A549 (cell line): Measurements from ENCODE around the gene VAV3. TPM values are rescaled to one million over a fixed set of nuclear protein-coding genes. Genes with fewer than 3 reads are reported as not detected.

Experiments used
- ATAC-seq, 2 experiments: fragments of 200-7000 bp in 1 of 2; fragments of >200 bp in 1 of 2; cut with Nextera tagmentation in 1 of 2; cut with Tn5 transposase in 1 of 2; 3 replicates each; pipeline versions ENCODE4 v1.8.0 to v1.9.1; 2018 to 2020; ENCODE audit warnings: mild to moderate bottlenecking in 1 of 2, moderate library complexity in 1 of 2
- CTCF ChIA-PET: fragments of 300-600 bp; sonication (Branson Sonifier 250); formaldehyde crosslinking; extraction: SDS; loops from one replicate; lab custom pipeline; 2021; ENCODE audit warnings: antibody characterized with exemption, inconsistent platforms; lab: Yijun Ruan, JAX
- POLR2A ChIA-PET: fragments of 350-600 bp; formaldehyde crosslinking; extraction: SDS; loops from one replicate; lab custom pipeline; 2021; ENCODE audit warnings: antibody characterized with exemption, inconsistent platforms; lab: Yijun Ruan, JAX
- DNase-seq, 2 experiments: peaks; one replicate each; pipeline versions ENCODE4 v3.0.0 to v3.0.0-alpha.2; 2011 to 2016; ENCODE audit warnings: low read depth in 1 of 2, low spot score in 1 of 2
- FAIRE-seq: peaks from 2 replicates; lab custom pipeline; 2011; peaks lifted over from hg19 to GRCh38; lab: Jason Lieb, UNC
- H3K27ac ChIP-seq, 2 experiments: fragments of >200 bp; sonication (Bioruptor Twin); formaldehyde crosslinking; 3 replicates each; pipeline ENCODE4 v1.5.1; 2016 to 2017
- H3K4me1 ChIP-seq: fragments of >200 bp; sonication (Bioruptor Twin); formaldehyde crosslinking; 3 replicates; pipeline ENCODE4 v1.6.1; 2016
- H3K4me2 ChIP-seq: fragments of >200 bp; sonication (Bioruptor Twin); formaldehyde crosslinking; 3 replicates; pipeline ENCODE4 v1.6.1; 2016
- H3K4me3 ChIP-seq: fragments of >200 bp; sonication (Bioruptor Twin); formaldehyde crosslinking; 3 replicates; pipeline ENCODE4 v1.5.1; 2016
- H3K9me3 ChIP-seq: fragments of >200 bp; sonication (Bioruptor Twin); formaldehyde crosslinking; 3 replicates; pipeline ENCODE4 v1.6.1; 2016
- CBX8 ChIP-seq: fragments of 200-600 bp; sonication (generic); IDR thresholded peaks from 2 replicates; pipeline ENCODE4 v1.6.1; 2016
- EHF ChIP-seq: fragments of 250-450 bp; sonication (Bioruptor Pico); IDR thresholded peaks from 2 replicates; pipeline ENCODE4 v1.5.0; 2020; ENCODE audit warnings: mild to moderate bottlenecking
- EP300 ChIP-seq, 2 experiments: fragments of >200 bp; sonication (Bioruptor Twin); formaldehyde crosslinking; IDR thresholded peaks; 2 replicates in 1 of 2; 3 replicates in 1 of 2; pipeline ENCODE4 v1.6.1; 2016 to 2017
- ESRRA ChIP-seq: fragments of 150-350 bp; IDR thresholded peaks from 2 replicates; pipeline ENCODE4 v1.6.1; 2014; ENCODE audit warnings: mild to moderate bottlenecking, low read length, borderline replicate concordance
- FOXS1 ChIP-seq: fragments of 250-450 bp; sonication (Bioruptor Pico); IDR thresholded peaks from 2 replicates; pipeline ENCODE4 v1.5.0; 2020; ENCODE audit warnings: mild to moderate bottlenecking, moderate library complexity
- GATA3 ChIP-seq: IDR thresholded peaks from 2 replicates; pipeline ENCODE4 v1.6.1; 2012; ENCODE audit warnings: borderline replicate concordance
- HOXB13 ChIP-seq: fragments of 250-450 bp; sonication (Bioruptor Pico); IDR thresholded peaks from 2 replicates; pipeline ENCODE4 v1.5.0; 2020; ENCODE audit warnings: low read depth, mild to moderate bottlenecking, moderate library complexity
- HOXB5 ChIP-seq: fragments of 250-450 bp; sonication (Bioruptor Pico); IDR thresholded peaks from 2 replicates; pipeline ENCODE4 v1.5.0; 2020; ENCODE audit warnings: mild to moderate bottlenecking, moderate library complexity
- KDM1A ChIP-seq: fragments of 200-600 bp; sonication (generic); IDR thresholded peaks from 2 replicates; pipeline ENCODE4 v1.6.1; 2016; ENCODE audit warnings: low read depth, mild to moderate bottlenecking
- KDM5A ChIP-seq: fragments of 200-600 bp; sonication (generic); IDR thresholded peaks from 2 replicates; pipeline ENCODE4 v1.6.1; 2016; ENCODE audit warnings: antibody characterized with exemption, mild to moderate bottlenecking
- NFE2L2 ChIP-seq: fragments of 150-350 bp; conservative IDR thresholded peaks from 2 replicates; pipeline ENCODE4 v1.6.1; 2014; ENCODE audit warnings: low read length
- NPAS2 ChIP-seq: fragments of 250-450 bp; sonication (Bioruptor Pico); IDR thresholded peaks from 2 replicates; pipeline ENCODE4 v1.8.0; 2022; ENCODE audit warnings: mild to moderate bottlenecking, moderate library complexity, borderline replicate concordance
- POLR2AphosphoS2 ChIP-seq: conservative IDR thresholded peaks from 2 replicates; pipeline ENCODE4 v1.6.1; 2012; ENCODE audit warnings: low read length, improper control_type of control experiment, inconsistent platforms
- RARB ChIP-seq: fragments of 250-450 bp; sonication (Bioruptor Pico); IDR thresholded peaks from 2 replicates; pipeline ENCODE4 v1.8.0; 2021; ENCODE audit warnings: mild to moderate bottlenecking, moderate library complexity
- RCOR1 ChIP-seq: fragments of 150-350 bp; IDR thresholded peaks from 2 replicates; pipeline ENCODE4 v1.6.1; 2014; ENCODE audit warnings: antibody characterized with exemption, low read length, low read depth
- RFX5 ChIP-seq: fragments of 450-650 bp; IDR thresholded peaks from 2 replicates; pipeline ENCODE4 v1.7.1; 2014; ENCODE audit warnings: antibody characterized with exemption, mild to moderate bottlenecking, moderate library complexity
- SREBF2 ChIP-seq: fragments of 450-650 bp; IDR thresholded peaks from 2 replicates; pipeline ENCODE4 v1.6.1; 2014; ENCODE audit warnings: mild to moderate bottlenecking, moderate library complexity
- ZSCAN20 ChIP-seq: fragments of 250-450 bp; sonication (Bioruptor Pico); IDR thresholded peaks from 2 replicates; pipeline ENCODE4 v1.8.0; 2022; ENCODE audit warnings: mild to moderate bottlenecking, moderate library complexity
- WGBS: methylation state at CpG from one replicate; pipeline ENCODE4 v1.1.6; 2017; ENCODE audit errors: missing lambda C conversion rate; 5-methylcytosine and 5-hydroxymethylcytosine counted together
- polyA plus RNA-seq, 4 experiments: library from polyadenylated mRNA; depleted of rRNA in 3 of 4; stranded (reverse); fragments of >200 nt; fragmentation: RNase III in 1 of 4; extraction: RNeasy Plus Mini Kit Qiagen cat#74134 plus additional on column Dnase treatment in 1 of 4; gene quantifications; 2 replicates in 3 of 4; 3 replicates in 1 of 4; pipeline ENCODE4 v1.2.3, GENCODE V29; 2011 to 2017
- TF ChIP-seq, protein P1 (sequence below): fragments of >200 bp; sonication (Bioruptor Twin); formaldehyde crosslinking; IDR thresholded peaks from 3 replicates; pipeline ENCODE4 v1.6.1; 2016
- TF ChIP-seq, protein P2 (sequence below): fragments of 250-450 bp; sonication (Bioruptor Pico); IDR thresholded peaks from 2 replicates; pipeline ENCODE4 v1.5.0; 2021; ENCODE audit warnings: mild to moderate bottlenecking, moderate library complexity, borderline replicate concordance
- TF ChIP-seq, protein P3 (sequence below): fragments of 250-450 bp; sonication (Bioruptor Pico); IDR thresholded peaks from 2 replicates; pipeline ENCODE4 v1.5.0; 2020; ENCODE audit warnings: low read depth, mild to moderate bottlenecking, moderate library complexity
- TF ChIP-seq, protein P4 (sequence below): IDR thresholded peaks from 2 replicates; pipeline ENCODE4 v1.6.1; 2012; ENCODE audit warnings: low read depth, borderline replicate concordance

Gene VAV3
- polyA plus RNA-seq, 2 of the 4 experiments (the other 2 are of a cell fraction), result 12.8 to 22.7 TPM

DNA sequence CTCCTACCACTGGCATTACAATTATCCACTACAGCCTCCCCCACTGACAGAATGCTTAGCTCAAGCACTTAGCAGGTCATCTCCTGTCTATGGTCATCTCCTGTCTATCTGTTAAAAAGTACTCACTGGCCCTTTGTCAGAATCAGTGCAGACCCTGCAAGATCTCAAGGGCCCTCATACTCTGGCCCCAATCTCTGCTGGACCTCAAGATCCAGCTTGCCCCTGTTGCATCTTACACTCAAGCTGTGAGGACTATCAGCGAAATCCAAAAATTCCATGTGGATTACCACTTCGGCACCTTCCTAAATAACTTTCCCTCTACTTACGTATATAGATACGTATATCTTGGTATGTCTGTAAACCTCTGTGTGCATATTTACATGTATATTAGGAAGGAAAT is 101.6 kb downstream of the VAV3 start:
- H3K4me3 ChIP-seq, result no peak overlapping the region
- ChIA-PET CTCF (no interaction called here), POLR2A (no interaction called here)
- no peak for FAIRE-seq
- no peak for DNase-seq
- no peak for TF ChIP-seq EP300 (IDR thresholded peaks at IDR 0.05)
- TF ChIP-seq NPAS2 (CRISPR knock-in tag), result no peak
- TF ChIP-seq ZSCAN20 (CRISPR knock-in tag), result no peak
- no peak for TF ChIP-seq RFX5
- no peak for TF ChIP-seq KDM1A
- TF ChIP-seq, protein P1, sequence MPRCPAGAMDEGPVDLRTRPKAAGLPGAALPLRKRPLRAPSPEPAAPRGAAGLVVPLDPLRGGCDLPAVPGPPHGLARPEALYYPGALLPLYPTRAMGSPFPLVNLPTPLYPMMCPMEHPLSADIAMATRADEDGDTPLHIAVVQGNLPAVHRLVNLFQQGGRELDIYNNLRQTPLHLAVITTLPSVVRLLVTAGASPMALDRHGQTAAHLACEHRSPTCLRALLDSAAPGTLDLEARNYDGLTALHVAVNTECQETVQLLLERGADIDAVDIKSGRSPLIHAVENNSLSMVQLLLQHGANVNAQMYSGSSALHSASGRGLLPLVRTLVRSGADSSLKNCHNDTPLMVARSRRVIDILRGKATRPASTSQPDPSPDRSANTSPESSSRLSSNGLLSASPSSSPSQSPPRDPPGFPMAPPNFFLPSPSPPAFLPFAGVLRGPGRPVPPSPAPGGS, result no peak
- TF ChIP-seq, protein P2, sequence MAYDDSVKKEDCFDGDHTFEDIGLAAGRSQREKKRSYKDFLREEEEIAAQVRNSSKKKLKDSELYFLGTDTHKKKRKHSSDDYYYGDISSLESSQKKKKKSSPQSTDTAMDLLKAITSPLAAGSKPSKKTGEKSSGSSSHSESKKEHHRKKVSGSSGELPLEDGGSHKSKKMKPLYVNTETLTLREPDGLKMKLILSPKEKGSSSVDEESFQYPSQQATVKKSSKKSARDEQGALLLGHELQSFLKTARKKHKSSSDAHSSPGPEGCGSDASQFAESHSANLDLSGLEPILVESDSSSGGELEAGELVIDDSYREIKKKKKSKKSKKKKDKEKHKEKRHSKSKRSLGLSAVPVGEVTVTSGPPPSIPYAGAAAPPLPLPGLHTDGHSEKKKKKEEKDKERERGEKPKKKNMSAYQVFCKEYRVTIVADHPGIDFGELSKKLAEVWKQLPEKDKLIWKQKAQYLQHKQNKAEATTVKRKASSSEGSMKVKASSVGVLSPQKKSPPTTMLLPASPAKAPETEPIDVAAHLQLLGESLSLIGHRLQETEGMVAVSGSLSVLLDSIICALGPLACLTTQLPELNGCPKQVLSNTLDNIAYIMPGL (CRISPR knock-in tag), result no peak
- TF ChIP-seq EHF (CRISPR knock-in tag), result no peak
- TF ChIP-seq KDM5A, result no peak
- TF ChIP-seq, all 56 proteins: peak for 0
- Histone ChIP-seq H3K4me1 (no peaks in the 10 kb centered on the region), H3K9me3 (no peaks in the 10 kb centered on the region), H3K27ac (no peak overlapping the region), H3K4me2 (no peak overlapping the region)
- 54% methylated on average over 4 of the region's 4 CpGs for WGBS
- no peak for ATAC-seq

DNA sequence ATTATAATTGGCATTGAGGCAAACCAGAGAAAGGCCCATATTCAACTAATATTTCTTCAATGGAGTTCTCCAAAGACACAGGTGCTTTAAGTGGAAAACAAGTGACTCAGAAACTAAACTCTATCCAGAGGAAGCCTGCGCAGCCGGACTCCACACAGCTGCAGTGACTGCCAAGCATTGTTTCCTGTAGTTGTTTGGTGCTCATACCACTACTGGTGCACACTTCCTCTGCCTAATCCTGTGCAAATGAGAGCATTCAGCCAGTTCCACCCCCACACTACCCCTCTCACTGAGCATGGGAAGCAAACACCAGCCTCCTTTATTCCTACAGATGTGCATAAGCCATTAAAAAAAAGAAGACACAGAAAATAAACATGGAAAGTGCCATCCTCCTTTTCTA is 102.9 kb downstream of the VAV3 start:
- Histone ChIP-seq H3K4me2 (no peak overlapping the region), H3K4me3 (no peak overlapping the region), H3K27ac (no peak overlapping the region), H3K9me3 (no peaks in the 10 kb centered on the region), H3K4me1 (no peaks in the 10 kb centered on the region)
- DNase-seq (no peak), ATAC-seq (no peak), FAIRE-seq (no peak)
- TF ChIP-seq RCOR1 (no peak), POLR2AphosphoS2 (no peak), KDM1A (no peak), RARB (CRISPR knock-in tag) (no peak), FOXS1 (no peak), HOXB13 (CRISPR knock-in tag) (no peak), HOXB5 (CRISPR knock-in tag) (no peak), CBX8 (no peak)
- WGBS, result 30% methylated on average over 2 of the region's 2 CpGs
- ChIA-PET CTCF (no interaction called here), POLR2A (no interaction called here)

DNA sequence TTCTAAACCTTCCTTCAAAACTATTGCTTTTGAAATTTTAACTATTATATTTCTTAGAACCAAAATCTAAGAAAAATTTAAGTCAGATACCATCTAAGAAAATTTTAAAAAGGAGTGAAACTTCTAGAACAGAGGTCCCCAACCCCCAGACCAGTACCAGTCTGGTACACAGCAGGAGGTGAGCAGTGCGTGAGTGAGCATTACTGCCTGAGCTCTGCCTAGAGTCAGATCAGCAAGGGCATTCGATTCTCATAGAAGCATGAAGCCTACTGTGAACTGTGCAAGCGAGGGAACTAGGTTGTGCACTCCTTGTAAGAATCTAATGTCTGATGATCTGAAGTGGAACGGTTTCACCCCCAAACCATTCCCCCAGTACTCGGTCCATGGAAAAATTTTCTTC is 106.7 kb downstream of the VAV3 start:
- TF ChIP-seq HOXB5 (CRISPR knock-in tag) (no peak), GATA3 (no peak), NFE2L2 (no peak), SREBF2 (no peak), RCOR1 (no peak), RARB (CRISPR knock-in tag) (no peak), KDM5A (no peak), ESRRA (no peak), KDM1A (no peak)
- TF ChIP-seq, protein P3, sequence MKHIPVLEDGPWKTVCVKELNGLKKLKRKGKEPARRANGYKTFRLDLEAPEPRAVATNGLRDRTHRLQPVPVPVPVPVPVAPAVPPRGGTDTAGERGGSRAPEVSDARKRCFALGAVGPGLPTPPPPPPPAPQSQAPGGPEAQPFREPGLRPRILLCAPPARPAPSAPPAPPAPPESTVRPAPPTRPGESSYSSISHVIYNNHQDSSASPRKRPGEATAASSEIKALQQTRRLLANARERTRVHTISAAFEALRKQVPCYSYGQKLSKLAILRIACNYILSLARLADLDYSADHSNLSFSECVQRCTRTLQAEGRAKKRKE (CRISPR knock-in tag), result no peak
- TF ChIP-seq, protein P4, sequence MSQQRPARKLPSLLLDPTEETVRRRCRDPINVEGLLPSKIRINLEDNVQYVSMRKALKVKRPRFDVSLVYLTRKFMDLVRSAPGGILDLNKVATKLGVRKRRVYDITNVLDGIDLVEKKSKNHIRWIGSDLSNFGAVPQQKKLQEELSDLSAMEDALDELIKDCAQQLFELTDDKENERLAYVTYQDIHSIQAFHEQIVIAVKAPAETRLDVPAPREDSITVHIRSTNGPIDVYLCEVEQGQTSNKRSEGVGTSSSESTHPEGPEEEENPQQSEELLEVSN, result no peak
- no peak for FAIRE-seq

More for the DNA sequence above, 106.7 kb downstream of the VAV3 start:
- H3K4me1 ChIP-seq, result no peaks in the 10 kb centered on the region
- no peak overlapping the region for H3K4me3 ChIP-seq
- no peak for DNase-seq
- POLR2A ChIA-PET, result no interaction called here
- CTCF ChIA-PET, result no interaction called here
- H3K9me3 ChIP-seq, result no peaks in the 10 kb centered on the region
- H3K4me2 ChIP-seq, result no peak overlapping the region
- WGBS, result 9% methylated on average over 5 of the region's 5 CpGs
- H3K27ac ChIP-seq, result no peak overlapping the region
- ATAC-seq, result no peak
